ENCODE results near the gene MAPK4.

- TF ChIP-seq POLR2A (IDR thresholded peaks at IDR 0.05; ENCODE audit: low read depth, low read length) (no peak), POLR2AphosphoS5 (IDR thresholded peaks at IDR 0.05; ENCODE audit: low read depth, low read length) (no peak), TAF1 (IDR thresholded peaks at IDR 0.05; ENCODE audit: borderline replicate concordance, low read depth, low read length) (no peak)
Observed at GRCh38 chr18:50611529-50611941, 51.6 kb downstream of the MAPK4 start.

Data from GM12892 (cell line).